T follicular helper cell (primary cell): ENCODE measurements around the gene NANOGP8.
"Not testable (repeated sequence)": the region's sequence is repeated elsewhere in the genome, so short reads cannot be mapped to it uniquely, and the experiment has no call there.

ENCODE experiments used
- DNase-seq: peaks from one replicate; pipeline ENCODE4 v3.0.0-alpha.2; 2020; ENCODE audit warnings: low read depth
- total RNA-seq, 2 experiments: gene quantifications; one replicate each; lab custom pipeline; 2026; lab: John Stamatoyannopoulos, UW

The NANOGP8 gene
- total RNA-seq = 0 reads per million in 2 experiments

- not testable (repeated sequence) for DNase-seq
These were observed at the start of gene NANOGP8 for GRCh38 chr15:35085176-35085919. Gene NANOGP8, minus strand, starts transcription at chr15:35085295. Its CDS starts 185 bp downstream, at chr15:35085110.

DNA sequence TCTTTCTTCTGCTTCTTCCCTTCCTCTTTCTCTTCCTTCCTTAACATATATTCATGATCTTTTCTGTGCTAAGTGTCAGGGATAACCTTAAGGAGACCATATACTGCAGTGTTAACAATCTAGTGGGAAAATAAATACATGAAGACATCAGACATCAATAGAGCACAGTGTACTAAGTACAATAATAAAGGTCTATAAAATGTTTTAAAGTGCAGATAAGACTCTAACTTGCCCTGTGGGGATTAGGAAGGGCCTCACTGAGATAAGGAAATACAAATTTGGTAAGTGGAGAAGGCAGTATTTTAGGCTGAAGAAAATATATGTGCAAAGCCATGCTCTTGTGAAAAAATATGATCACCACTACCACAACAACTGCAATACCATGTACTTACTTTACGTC lies 49.2 kb upstream of the NANOGP8 start:
- no peak for DNase-seq

- DNase-seq = no peak
These were observed 45.1 kb upstream of the NANOGP8 start for GRCh38 chr15:35130245-35130644.

DNA sequence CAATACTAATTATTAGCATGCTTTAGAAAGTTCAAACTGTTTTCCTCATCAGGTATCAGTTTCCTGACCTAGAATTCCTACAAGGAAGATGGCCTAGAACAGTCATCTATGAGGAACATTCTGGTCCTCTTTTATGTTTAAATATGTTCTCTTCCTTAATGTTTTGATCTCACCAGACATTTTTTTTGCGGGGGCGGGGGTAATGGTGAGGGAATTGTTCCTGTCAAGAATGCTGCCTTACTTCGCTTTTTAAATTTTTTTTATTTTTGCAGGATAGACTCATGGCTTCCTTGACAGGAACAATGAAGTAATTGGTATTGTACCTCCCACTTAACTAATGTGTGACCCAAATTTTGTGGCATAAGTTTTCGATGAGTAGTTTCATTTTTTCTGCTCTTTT lies 44.3 kb upstream of the NANOGP8 start:
- DNase-seq = no peak

DNA sequence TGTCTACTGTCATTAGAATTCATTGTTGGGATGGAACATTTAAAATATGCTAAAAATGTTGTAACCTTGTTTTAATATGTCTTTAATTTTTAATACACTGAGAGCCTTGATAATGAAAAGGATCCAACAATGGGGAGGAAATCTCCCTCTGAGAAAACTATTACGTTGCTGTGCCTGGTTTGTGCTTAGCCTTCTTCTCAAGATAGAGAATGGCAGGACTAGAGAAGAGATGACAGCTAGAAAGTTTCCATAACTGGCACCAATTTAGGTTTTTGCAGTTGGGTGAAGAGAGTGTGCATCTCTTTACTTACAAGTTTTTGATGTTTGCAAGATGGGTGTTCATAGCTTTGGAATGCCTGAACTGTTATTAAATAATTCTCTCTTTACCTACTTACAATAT lies 42.6 kb upstream of the NANOGP8 start:
- DNase-seq = no peak

DNA sequence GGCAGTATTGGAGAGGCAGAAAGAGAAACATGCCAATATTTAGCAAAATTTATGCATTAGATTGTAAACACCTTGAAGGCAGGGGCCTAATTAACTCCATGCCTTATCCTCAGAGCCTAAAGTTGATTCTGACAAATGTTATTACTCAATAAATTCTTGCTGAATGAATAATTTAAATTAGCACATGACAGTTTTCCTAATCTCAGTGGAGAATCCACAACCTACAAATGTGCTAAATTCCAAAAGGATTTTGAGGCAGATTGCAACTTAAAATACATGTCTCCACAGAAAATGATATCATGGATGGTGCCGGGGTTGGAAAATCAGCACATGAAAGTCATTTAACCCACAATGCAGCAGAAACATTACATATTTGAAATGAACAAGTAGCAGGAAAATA lies 41.1 kb upstream of the NANOGP8 start:
- no peak for DNase-seq

DNA sequence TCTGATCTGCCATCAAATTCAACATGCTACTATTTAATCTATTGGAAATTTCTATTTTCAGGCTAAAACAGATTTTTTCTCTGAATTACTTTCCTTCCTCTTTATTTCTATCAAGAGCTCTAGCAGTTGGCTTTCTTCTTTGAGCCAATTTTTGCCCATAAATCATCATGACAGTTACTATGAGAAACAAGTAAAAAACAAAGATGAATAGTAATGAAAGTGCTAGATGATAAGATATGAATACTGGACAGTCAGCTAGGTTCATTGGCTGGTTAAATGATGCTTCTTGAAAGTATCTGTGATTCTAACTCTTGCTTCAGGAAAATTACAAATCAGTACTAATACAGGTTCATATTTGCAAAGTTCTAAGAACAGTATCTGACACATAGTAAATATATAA lies 38.6 kb upstream of the NANOGP8 start:
- no peak for DNase-seq

GRCh38 chr15:35121611-35122359 lies 36.7 kb upstream of the NANOGP8 start:
- no peak for DNase-seq

DNA sequence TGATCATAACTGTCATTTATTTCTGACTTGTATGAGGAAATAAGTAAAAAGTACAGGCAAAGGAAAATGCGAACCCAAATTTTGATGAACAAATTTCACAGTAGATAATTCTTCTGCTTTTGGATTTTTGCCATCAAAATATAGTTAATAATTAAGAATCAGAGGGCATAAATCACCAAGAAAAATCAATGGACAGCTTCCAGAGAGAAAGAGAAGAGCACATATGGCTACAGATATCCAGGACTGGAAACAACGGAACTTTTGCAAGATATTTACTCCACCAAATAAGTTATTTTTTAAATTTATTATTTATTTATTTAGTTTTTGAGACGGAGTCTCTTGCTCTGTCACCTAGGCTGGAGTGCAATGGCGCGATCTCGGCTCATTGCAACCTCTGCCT lies 35.1 kb upstream of the NANOGP8 start:
- no peak for DNase-seq

DNA sequence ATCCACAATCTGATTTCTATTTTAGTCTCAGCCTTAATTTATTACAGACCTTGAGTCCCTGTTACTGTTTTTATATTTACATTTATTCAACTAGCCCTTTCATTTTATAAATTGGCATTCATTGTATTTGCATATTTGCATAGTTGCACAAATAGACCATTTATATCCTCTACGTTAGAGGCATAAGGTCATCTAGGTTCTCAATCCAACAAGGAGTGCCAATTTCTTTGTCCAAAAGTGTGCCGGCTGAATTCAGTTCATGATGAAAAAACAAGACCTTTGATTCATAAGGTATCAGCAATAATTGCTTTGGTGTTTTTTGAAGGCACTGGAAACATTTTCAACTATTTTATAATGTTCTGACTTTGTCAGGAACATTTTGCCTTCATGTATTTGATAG lies 33.9 kb upstream of the NANOGP8 start:
- no peak for DNase-seq

GRCh38 chr15:35117543-35118265 lies 32.6 kb upstream of the NANOGP8 start:
- DNase-seq = no peak

DNA sequence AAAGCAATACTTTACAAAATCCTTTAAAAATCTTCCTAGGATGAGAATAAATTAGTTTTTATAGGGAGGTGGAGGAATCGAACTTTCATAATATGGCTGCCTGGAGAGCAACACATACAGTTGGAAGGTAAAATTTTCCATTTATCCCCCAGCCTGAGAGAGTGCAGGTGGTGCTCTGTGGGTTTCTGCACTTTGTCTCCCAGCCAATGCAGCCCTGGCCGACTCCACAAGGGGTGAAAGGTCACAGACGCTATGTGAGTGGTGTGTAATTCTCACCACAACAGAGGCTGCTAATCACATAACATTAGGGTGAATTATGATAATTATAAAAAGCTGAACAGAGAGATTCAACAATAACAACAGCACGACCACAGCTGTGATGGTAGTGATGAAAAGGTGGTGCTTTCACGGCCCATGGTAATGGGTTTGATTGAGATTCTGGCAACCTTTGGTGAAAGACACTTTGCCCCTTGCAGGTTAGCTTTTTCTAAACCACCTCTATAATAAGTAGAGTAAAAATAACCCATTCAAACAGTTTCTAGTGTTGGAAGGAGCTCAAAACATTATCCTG lies 30.1 kb upstream of the NANOGP8 start:
- no peak for DNase-seq

DNA sequence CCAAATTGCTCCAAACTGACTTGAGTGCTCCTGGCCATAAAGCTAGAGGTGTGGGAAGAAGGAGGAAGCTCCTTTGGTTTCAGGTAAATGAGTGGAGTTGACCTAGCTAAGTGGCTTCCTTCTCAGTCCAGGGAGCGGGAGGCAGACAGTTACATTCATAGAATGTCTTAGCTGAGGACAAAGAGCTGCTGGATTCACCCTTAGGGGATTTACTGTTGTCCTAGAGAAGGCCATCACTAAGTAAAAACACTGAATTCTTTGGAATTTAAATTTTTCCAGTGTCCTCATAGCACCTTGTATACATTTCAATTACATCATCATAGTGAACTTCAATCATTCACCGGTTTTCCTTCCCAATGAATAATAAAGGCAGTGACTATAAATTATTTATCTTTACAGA lies 27.3 kb upstream of the NANOGP8 start:
- no peak for DNase-seq

DNA sequence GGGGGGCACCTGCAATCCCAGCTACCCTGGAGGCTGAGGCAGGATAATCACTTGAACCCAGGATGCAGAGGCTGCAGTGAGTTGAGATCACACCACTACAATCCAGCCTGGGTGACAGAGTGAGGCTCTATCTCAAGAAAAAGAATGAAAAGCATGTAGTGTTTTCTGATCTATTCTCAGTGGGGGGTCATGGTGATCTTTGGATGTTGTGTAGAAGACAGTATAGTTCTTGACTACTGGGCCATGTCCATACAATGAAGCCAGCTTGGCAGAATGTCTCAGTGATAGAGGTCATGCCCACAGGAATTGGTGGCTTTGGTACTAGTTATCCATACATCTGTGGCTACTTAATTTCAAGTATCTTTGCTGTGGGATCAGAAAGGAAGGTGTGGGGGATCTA lies 26.8 kb upstream of the NANOGP8 start:
- DNase-seq = no peak

DNA sequence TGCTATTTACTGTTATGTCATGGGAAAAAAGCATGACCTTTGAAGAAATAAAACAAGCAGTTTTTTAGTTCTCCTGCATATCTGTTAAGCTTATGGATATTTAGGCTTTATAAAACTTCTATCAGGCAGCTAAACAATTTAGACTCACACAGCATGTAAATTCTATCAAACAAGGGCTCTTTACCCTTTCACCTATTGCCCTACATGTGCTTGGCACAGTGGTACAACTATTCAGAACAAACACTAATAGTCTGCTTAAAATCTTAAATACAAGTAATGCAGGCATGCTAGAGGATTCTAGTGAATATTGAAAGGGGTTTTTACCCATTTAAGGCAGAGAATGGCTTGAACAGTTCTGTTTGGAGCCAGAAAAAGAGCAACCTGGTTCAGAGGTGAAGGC lies 23.4 kb upstream of the NANOGP8 start:
- DNase-seq = no peak

DNA sequence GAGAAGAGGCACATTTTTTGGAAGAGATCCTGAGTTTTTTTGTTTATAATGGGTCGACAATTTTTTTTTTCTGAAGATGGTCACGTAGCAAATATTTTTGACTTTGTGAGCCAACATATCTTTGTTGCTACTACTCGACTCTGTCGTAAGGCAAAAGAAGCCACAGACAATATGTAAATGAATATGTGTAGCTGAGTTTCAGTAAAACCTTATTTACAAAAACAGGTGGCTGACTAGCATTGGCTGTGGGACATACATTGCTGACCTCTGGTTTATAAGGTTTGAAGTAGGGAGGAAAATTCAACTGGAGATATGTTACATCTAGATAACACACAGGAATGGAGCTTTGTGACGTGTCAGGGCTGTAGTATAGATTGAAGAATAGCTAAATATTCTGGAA lies 22.5 kb upstream of the NANOGP8 start:
- DNase-seq = no peak

DNA sequence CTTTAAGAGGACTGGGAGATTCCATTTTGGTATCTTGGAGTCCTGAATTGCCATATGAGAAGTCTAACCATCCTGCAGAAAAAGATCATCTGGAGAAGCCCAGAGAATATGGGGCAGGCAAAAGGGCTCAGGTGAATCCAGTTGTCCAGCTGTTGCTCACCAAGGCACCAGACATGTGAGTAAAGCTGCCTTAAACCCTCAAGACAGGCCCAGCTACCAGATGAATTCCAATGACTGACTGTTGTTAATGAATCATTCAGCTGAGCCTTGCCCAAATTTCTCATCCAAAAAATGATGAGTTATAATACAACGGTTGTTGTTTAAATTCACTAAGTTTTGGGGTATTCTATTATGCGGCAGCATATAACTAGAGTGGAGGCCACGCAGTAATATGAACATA lies 22.0 kb upstream of the NANOGP8 start:
- DNase-seq = no peak

DNA sequence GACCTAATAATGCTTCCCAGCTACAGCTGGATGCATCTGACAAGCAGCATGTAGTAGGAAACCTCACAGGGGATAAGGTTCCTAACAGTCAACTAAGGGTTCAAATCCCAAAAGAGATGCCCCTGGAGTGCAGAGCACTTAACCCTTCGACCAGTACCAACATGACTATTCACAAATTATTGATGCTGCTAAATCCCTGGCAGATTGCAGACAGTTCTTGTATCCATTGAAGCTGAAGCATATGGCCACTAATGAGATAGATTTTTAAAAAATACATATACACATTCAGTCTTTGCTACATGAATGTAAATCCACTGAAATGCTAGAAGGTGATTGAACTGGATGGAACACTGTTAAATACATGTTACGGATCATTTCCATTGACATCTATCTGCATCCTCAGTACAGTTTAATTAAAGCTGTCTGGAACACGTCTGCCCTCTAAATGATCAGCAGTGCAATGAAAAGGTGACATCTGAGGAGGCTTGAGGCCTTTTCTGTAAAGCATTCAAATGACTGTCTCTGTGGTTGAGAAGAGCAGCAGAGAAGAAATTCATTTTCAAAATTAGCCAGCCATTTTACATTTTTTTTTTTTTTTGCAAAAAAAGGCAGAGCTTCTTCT lies 19.5 kb upstream of the NANOGP8 start:
- no peak for DNase-seq

DNA sequence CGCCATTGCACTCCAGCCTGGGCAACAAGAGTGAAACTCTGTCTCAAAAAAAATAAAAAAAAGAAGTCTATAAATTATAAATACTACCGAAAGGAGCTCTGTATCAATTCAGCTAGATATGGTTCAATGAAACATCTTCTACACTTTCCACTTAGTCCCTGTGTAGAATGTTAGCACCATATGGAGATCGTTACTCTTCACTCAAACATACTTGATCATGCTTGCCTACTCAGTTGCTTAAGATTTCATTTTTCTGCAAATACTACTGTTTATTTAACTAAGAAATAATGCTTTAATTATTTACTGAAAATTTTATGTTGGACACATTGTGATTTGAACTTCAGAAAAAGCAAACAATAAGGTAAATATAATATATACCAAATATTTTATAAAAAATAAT lies 17.1 kb upstream of the NANOGP8 start:
- no peak for DNase-seq

GRCh38 chr15:35101335-35101734 lies 16.2 kb upstream of the NANOGP8 start:
- no peak for DNase-seq

DNA sequence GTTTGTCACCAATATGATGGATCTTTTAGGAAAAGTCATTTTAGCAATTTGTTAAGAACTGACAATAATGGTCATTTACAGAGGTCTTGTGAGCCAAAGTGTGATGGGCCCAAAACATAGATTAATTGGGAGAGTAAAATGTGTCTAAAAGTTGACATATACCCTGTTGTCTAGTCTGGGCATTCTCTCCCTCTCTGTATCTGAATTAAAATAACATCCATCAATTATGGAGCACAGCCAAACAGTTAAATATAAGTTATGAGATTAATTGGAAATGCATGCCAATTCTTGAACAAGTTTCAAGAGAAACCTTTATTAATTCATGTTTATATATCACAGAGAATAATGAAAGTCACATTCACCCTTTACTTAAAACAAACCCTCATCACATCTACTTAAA lies 13.6 kb upstream of the NANOGP8 start:
- DNase-seq = no peak

DNA sequence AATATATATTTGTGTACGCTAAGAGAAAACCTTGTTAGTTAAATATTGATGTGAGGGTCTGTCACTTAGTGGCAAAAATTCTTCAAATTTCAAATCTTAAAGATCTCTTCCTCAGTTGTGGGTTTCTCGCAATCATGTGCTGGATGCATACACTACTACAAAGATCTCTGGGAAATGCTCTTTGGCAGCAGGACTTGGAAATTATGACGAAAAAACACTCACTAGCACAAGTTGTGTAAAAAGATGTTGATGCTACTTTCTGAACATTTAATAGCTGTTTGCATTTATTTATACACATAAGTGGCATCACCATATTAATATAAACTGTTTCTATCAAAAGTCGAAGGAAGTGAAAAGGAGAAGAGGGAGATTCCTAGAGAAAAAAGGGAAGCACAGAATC lies 10.8 kb upstream of the NANOGP8 start:
- no peak for DNase-seq
